ENCODE measurements around the gene TIE1. TPM values are rescaled to one million over a fixed set of nuclear protein-coding genes. Genes with fewer than 3 reads are reported as not detected.
A peak's percentile ranks its signal among the peaks of the same experiment; 100 is the strongest.

TIE1 gene
- total RNA-seq, 1 experiment from 2014 or later, result 1.2 TPM

GRCh38 chr1:43349594-43350306 lies 49.0 kb downstream of the TIE1 start:
- H3K4me1 ChIP-seq (ENCODE audit: insufficient read depth, low read length), result peaks cover 5% of the 10 kb centered on the region
- H3K4me1 Mint-ChIP-seq, result peaks cover 31 to 50% of the 10 kb centered on the region in 2 experiments
- no peak overlapping the region for H3K4ac ChIP-seq (ENCODE audit: low read depth, low read length)
- H3K18ac ChIP-seq (ENCODE audit: insufficient read length, low read depth, low read length), result peak overlapping the region; percentile 59
- no peaks in the 10 kb centered on the region for H3K9me3 Mint-ChIP-seq
- DNase-seq, result no peak
- H3K27me3 Mint-ChIP-seq (ENCODE audit: low read depth), result peaks cover 16% of the 10 kb centered on the region
- no peaks in the 10 kb centered on the region for H4K20me1 ChIP-seq (ENCODE audit: control insufficient read depth, insufficient read depth, insufficient read length)
- peak overlapping the region; percentile 60; the same call in 1 of the 2 replicates for H3K14ac ChIP-seq (ENCODE audit: insufficient read depth, low read length)
- H3K79me1 ChIP-seq (ENCODE audit: insufficient read depth, low read depth, low read length, poor library complexity, severe bottlenecking), result no peaks in the 10 kb centered on the region
- H2BK5ac ChIP-seq (ENCODE audit: insufficient read length, low read length), result no peak overlapping the region
- no peaks in the 10 kb centered on the region for H3K9me3 ChIP-seq (ENCODE audit: control insufficient read depth, low read depth, low read length)
- H3K27ac Mint-ChIP-seq, result peak overlapping the region; percentile 92 to 100 (median 100)
- H2BK15ac ChIP-seq (ENCODE audit: low read depth, low read length), result no peak overlapping the region
- peak overlapping the region; percentile 19 for H2AFZ ChIP-seq (ENCODE audit: low read length)
- no peak overlapping the region for H3T11ph ChIP-seq (ENCODE audit: low read length)
- WGBS (ENCODE audit: extremely low coverage, insufficient read length, low lambda C conversion rate), result no CpG with 5 or more reads among the region's 11 CpGs
- H3K23me2 ChIP-seq (ENCODE audit: insufficient read length, low read depth, low read length, poor library complexity, severe bottlenecking), result peaks cover 10% of the 10 kb centered on the region
- peak overlapping the region; percentile 77 for H3K4me2 ChIP-seq (ENCODE audit: insufficient read depth, insufficient read length, low read length)
- peak overlapping the region; percentile 41 for H3K27ac ChIP-seq (ENCODE audit: insufficient read length, low read depth, low read length)
- no peaks in the 10 kb centered on the region for H3K79me2 ChIP-seq (ENCODE audit: insufficient read depth, low read length)
- peak overlapping the region; percentile 39 for H3K9ac ChIP-seq (ENCODE audit: extremely low read depth, insufficient read length, low read length)
- peak overlapping the region; percentile 83 to 84 for H3K4me3 Mint-ChIP-seq
- no peak overlapping the region for H2AK5ac ChIP-seq (ENCODE audit: insufficient read length, low read length)
- H2BK12ac ChIP-seq (ENCODE audit: insufficient read length, low read depth, low read length), result no peak overlapping the region
- H4K5ac ChIP-seq (ENCODE audit: insufficient read length, low read depth, low read length), result no peak overlapping the region
- H2BK20ac ChIP-seq (ENCODE audit: low read depth, low read length, poor library complexity, severe bottlenecking), result no peak overlapping the region
- H3K23ac ChIP-seq (ENCODE audit: insufficient read length, low read depth, low read length), result no peak overlapping the region
- peaks cover 4% of the 10 kb centered on the region for H3K27me3 ChIP-seq (ENCODE audit: insufficient read depth, low read length)
- H2BK120ac ChIP-seq (ENCODE audit: low read depth, low read length, poor library complexity, severe bottlenecking), result no peak overlapping the region
- TF ChIP-seq CTCF (conservative IDR thresholded peaks at IDR 0.05), result no peak
- no peak overlapping the region for H4K91ac ChIP-seq (ENCODE audit: insufficient read length, low read depth, low read length)
- peaks cover 0 to 2% (median 0%) of the 10 kb centered on the region in 3 experiments; a peak in 1 of 7 replicates for H3K36me3 Mint-ChIP-seq (ENCODE audit: insufficient read depth in 1 of 3, low read depth in 3 of 3)
- H3K56ac ChIP-seq (ENCODE audit: insufficient read length, low read depth, low read length), result no peak overlapping the region
- no peak overlapping the region for H4K8ac ChIP-seq (replicated peaks; ENCODE audit: insufficient read length, low read depth, low read length)
